22Rv1 (cell line): ENCODE data around the gene MMP24.

Experiments used
- H3K27ac ChIP-seq: fragments of 450-650 bp; 2 replicates; pipeline ENCODE4 v1.5.1; 2017
- CTCF ChIP-seq: fragments of 450-650 bp; IDR thresholded peaks from 2 replicates; pipeline ENCODE4 v1.5.1; 2017; ENCODE audit warnings: mild to moderate bottlenecking
- ZFX ChIP-seq: fragments of 450-650 bp; IDR thresholded peaks from 2 replicates; pipeline ENCODE4 v1.6.1; 2017; ENCODE audit warnings: antibody characterized with exemption, borderline replicate concordance

Gene MMP24

GRCh38 chr20:35207950-35208611 is 18.4 kb upstream of the MMP24 start:
- no peak for TF ChIP-seq ZFX
- peak; percentile 89 for TF ChIP-seq CTCF
- peak overlapping the region; percentile 84 for H3K27ac ChIP-seq

GRCh38 chr20:35215066-35215956 is 11.2 kb upstream of the MMP24 start:
- H3K27ac ChIP-seq, result no peak overlapping the region
- TF ChIP-seq ZFX (no peak), CTCF (no peak)

- TF ChIP-seq ZFX (no peak), CTCF (no peak)
- no peak overlapping the region for H3K27ac ChIP-seq
Measured at GRCh38 chr20:35216541-35216940, 9.9 kb upstream of the MMP24 start.

- no peak for TF ChIP-seq ZFX
- TF ChIP-seq CTCF, result no peak
- no peak overlapping the region for H3K27ac ChIP-seq
Measured at GRCh38 chr20:35223941-35224340, 2.5 kb upstream of the MMP24 start.

- no peak overlapping the region for H3K27ac ChIP-seq
- no peak for TF ChIP-seq ZFX
- TF ChIP-seq CTCF, result no peak
Measured at GRCh38 chr20:35224536-35224935, 2.0 kb upstream of the MMP24 start.

GRCh38 chr20:35225319-35226125 is 968 bp upstream of the MMP24 start:
- TF ChIP-seq ZFX (no peak), CTCF (no peak)
- no peak overlapping the region for H3K27ac ChIP-seq
